SH-SY5Y (cell line): Measurements from ENCODE around the gene MAPK11.

ENCODE experiments used
- GATA2 ChIP-seq: IDR thresholded peaks from 2 replicates; pipeline ENCODE4 v1.6.1; 2011; ENCODE audit warnings: mild to moderate bottlenecking, low read depth, low read length
- GATA3 ChIP-seq: IDR thresholded peaks from 2 replicates; pipeline ENCODE4 v1.6.1; 2011; ENCODE audit warnings: low read depth, mild to moderate bottlenecking, low read length, moderate library complexity

- TF ChIP-seq GATA2 (no peak), GATA3 (no peak)
These were observed 41.8 kb downstream of the MAPK11 start for GRCh38 chr22:50228366-50228765.
